PFSK-1 (cell line): ENCODE data around the gene ADORA2B.

Source experiments
- FOXP2 ChIP-seq: optimal IDR thresholded peaks from 2 replicates; pipeline ENCODE3; 2011; ENCODE audit warnings: borderline replicate concordance, control low read depth, inconsistent platforms; ENCODE audit not compliant: insufficient read depth; ENCODE audit errors: extremely low read length, extremely low read depth
- POLR2AphosphoS5 ChIP-seq: IDR thresholded peaks from 2 replicates; pipeline ENCODE4 v1.6.1; 2012; ENCODE audit warnings: low read depth, mild to moderate bottlenecking, control low read depth, low read length, moderate library complexity
- REST ChIP-seq, 2 experiments: IDR thresholded peaks; 2 replicates each; pipeline versions ENCODE4 v1.6.1 to v1.8.0; 2011 to 2012; ENCODE audit warnings: low read depth in 2 of 2, low read length in 2 of 2, control low read depth in 1 of 2, inconsistent platforms in 1 of 2, mild to moderate bottlenecking in 1 of 2, moderate library complexity in 1 of 2; ENCODE audit not compliant: insufficient read depth in 1 of 2
- TAF1 ChIP-seq: IDR thresholded peaks from 2 replicates; pipeline ENCODE4 v1.6.1; 2012; ENCODE audit warnings: low read length, control low read depth, borderline replicate concordance; ENCODE audit not compliant: insufficient read depth

DNA sequence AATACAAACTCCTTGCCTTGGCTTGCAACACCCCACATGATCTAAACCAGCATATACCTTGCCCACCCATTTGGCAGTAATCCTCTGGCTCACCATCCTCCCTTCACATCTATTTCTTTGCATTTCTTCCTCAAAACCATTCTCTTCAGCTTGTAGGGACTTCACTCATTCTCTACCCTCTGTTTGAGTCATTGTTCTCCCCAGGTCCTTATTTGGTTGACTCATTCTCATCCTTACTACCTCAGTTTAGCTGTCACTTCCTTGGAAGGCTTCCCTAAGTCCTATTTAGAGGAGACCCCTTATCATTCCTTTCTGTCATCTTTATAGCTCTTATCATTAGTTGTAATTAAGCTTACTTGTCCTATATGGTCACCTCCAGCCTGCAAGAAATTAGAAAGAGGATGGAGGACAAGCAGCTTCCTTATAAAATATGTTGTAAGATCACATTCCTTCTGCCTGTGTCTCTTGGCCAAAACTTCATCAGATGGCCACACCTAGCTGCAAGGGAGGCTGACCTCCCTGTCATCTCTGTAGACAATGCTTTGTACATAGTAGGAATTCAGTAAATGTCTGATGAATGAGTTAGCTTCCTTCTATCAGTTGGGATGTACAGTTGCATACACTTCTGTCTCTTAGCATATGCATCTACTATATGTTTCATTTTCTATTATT, 56.4 kb downstream of the ADORA2B start:
- no peak for TF ChIP-seq TAF1
- TF ChIP-seq FOXP2: no peak
- no peak for TF ChIP-seq POLR2AphosphoS5
- no peak for TF ChIP-seq REST (IDR thresholded peaks at IDR 0.05; ENCODE audit: insufficient read depth in 1 of 2, low read depth in 2 of 2, low read length in 2 of 2)
